HCT116 (cell line): Measurements from ENCODE around the gene ANKRD44. TPM values are rescaled to one million over a fixed set of nuclear protein-coding genes. Genes with fewer than 3 reads are reported as not detected.

Experiments used
- ATAC-seq: fragments of 200-7000 bp; cut with Tn5 transposase; 2 replicates; pipeline ENCODE4 v1.9.1; 2020; ENCODE audit warnings: mild to moderate bottlenecking, moderate library complexity
- BruUV-seq: library from RNA; stranded (reverse); fragments of 400-500 nt; replicated peaks from 2 replicates; lab custom pipeline; 2021; lab: Mats Ljungman, UMichigan
- CTCF ChIA-PET: fragments of 300-600 bp; sonication (Branson Sonifier 250); formaldehyde crosslinking; loops from one replicate; lab custom pipeline; 2021; ENCODE audit warnings: antibody characterized with exemption; lab: Charles Lee
- POLR2A ChIA-PET: fragments of 300-600, 350-600 bp; sonication (Branson Sonifier 250); formaldehyde crosslinking; loops from one replicate; lab custom pipeline; 2021; ENCODE audit warnings: antibody characterized with exemption; lab: Charles Lee
- RAD21 ChIA-PET, 2 experiments: fragments of 300-600 bp; sonication (Branson Sonifier 250); formaldehyde crosslinking; loops; one replicate each; lab custom pipeline; 2023; ENCODE audit warnings: low total read pairs in 2 of 2; ENCODE audit not compliant: uncharacterized antibody in 2 of 2, unreplicated experiment in 2 of 2, low non-redundant PET in 1 of 2; lab: Charles Lee
- DNase-seq: peaks from one replicate; pipeline ENCODE4 v3.0.0-alpha.2; 2010; ENCODE audit warnings: low read depth, low spot score
- H2AFZ ChIP-seq: fragments of 200-600 bp; shearing (Covaris generic), sonication (generic); 2 replicates; pipeline ENCODE4 v1.6.1; 2017; ENCODE audit warnings: low read depth, mixed run types, mixed read lengths, antibody characterized with exemption, low read length; ENCODE audit not compliant: poor library complexity, severe bottlenecking
- H3K27ac ChIP-seq: 2 replicates; pipeline ENCODE4 v1.5.1; 2012; ENCODE audit warnings: low read depth, low read length
- H3K27me3 ChIP-seq: fragments of 200-600 bp; sonication (generic); 2 replicates; pipeline ENCODE4 v1.6.1; 2016; ENCODE audit warnings: mixed run types, low read length, mixed read lengths; ENCODE audit not compliant: insufficient read depth
- H3K36me3 ChIP-seq, 2 experiments: fragments of 200-500 bp in 1 of 2; fragments of 200-600 bp in 1 of 2; sonication (Bioruptor generic) in 1 of 2; sonication (generic) in 1 of 2; 2 replicates each; pipeline versions ENCODE4 v1.5.1 to v1.6.1; 2014 to 2016; ENCODE audit warnings: low read length in 2 of 2, inconsistent platforms in 1 of 2, mixed read lengths in 1 of 2, mixed run types in 1 of 2; ENCODE audit not compliant: insufficient read depth in 2 of 2, control insufficient read depth in 1 of 2
- H3K4me1 ChIP-seq, 2 experiments: fragments of 200-600 bp in 1 of 2; sonication (generic) in 1 of 2; 2 replicates each; pipeline versions ENCODE4 v1.5.1 to v1.6.1; 2012 to 2017; ENCODE audit warnings: low read length in 2 of 2, inconsistent platforms in 1 of 2, mild to moderate bottlenecking in 1 of 2, mixed read lengths in 1 of 2, mixed run types in 1 of 2, moderate library complexity in 1 of 2; ENCODE audit not compliant: insufficient read depth in 2 of 2, control insufficient read depth in 1 of 2
- H3K4me2 ChIP-seq: fragments of 200-600 bp; sonication (generic); 2 replicates; pipeline ENCODE4 v1.6.1; 2017; ENCODE audit warnings: mixed run types, low read length, mixed read lengths
- H3K4me3 ChIP-seq, 2 experiments: fragments of 200-600 bp in 1 of 2; sonication (generic) in 1 of 2; replicated peaks in 1 of 2; 2 replicates each; pipeline ENCODE4 v1.5.1; 2011 to 2016; ENCODE audit warnings: low read length in 2 of 2, control low read depth in 1 of 2, low read depth in 1 of 2, mild to moderate bottlenecking in 1 of 2, mixed read lengths in 1 of 2, mixed run types in 1 of 2
- H3K79me2 ChIP-seq: fragments of 200-600 bp; sonication (generic); 2 replicates; pipeline ENCODE4 v1.6.1; 2017; ENCODE audit warnings: mild to moderate bottlenecking, mixed run types, low read length, moderate library complexity, mixed read lengths; ENCODE audit not compliant: insufficient read depth
- H3K9ac ChIP-seq: fragments of 200-600 bp; sonication (generic); 2 replicates; pipeline ENCODE4 v1.6.1; 2016; ENCODE audit warnings: low read length, mixed read lengths
- H3K9me2 ChIP-seq: fragments of 200-600 bp; sonication (generic), shearing (Covaris generic); 2 replicates; pipeline ENCODE4 v1.6.1; 2017; ENCODE audit warnings: mixed run types, mild to moderate bottlenecking, moderate library complexity; ENCODE audit not compliant: insufficient read depth
- H3K9me3 ChIP-seq, 2 experiments: fragments of 200-500 bp in 1 of 2; fragments of 200-600 bp in 1 of 2; sonication (Bioruptor generic) in 1 of 2; sonication (generic) in 1 of 2; 2 replicates each; pipeline ENCODE4 v1.6.1; 2014 to 2017; ENCODE audit warnings: low read length in 2 of 2, mixed read lengths in 2 of 2, inconsistent platforms in 1 of 2, low read depth in 1 of 2, mild to moderate bottlenecking in 1 of 2, mixed run types in 1 of 2, moderate library complexity in 1 of 2; ENCODE audit not compliant: control insufficient read depth in 1 of 2, insufficient read depth in 1 of 2
- H4K20me1 ChIP-seq: fragments of 200-600 bp; sonication (generic), shearing (Covaris generic); 2 replicates; pipeline ENCODE4 v1.6.1; 2017; ENCODE audit warnings: mixed run types, mild to moderate bottlenecking, moderate library complexity; ENCODE audit not compliant: insufficient read depth
- CEBPB ChIP-seq: IDR thresholded peaks from 2 replicates; pipeline ENCODE4 v1.6.1; 2012; ENCODE audit warnings: low read depth
- CTCF ChIP-seq, 3 experiments: fragments of 200-600 bp in 1 of 3; sonication (generic) in 1 of 3; IDR thresholded peaks in 2 of 3; conservative IDR thresholded peaks in 1 of 3; 2 replicates each; pipeline ENCODE4 v1.5.1; 2012 to 2017; ENCODE audit warnings: low read depth in 2 of 3, low read length in 2 of 3, antibody characterized with exemption in 1 of 3, borderline replicate concordance in 1 of 3, control low read depth in 1 of 3, mild to moderate bottlenecking in 1 of 3, mixed read lengths in 1 of 3, mixed run types in 1 of 3, moderate library complexity in 1 of 3; ENCODE audit not compliant: insufficient read depth in 1 of 3
- ELF1 ChIP-seq: IDR thresholded peaks from 2 replicates; pipeline ENCODE4 v1.6.1; 2012; ENCODE audit warnings: low read depth, borderline replicate concordance
- EZH2 ChIP-seq: fragments of 200-600 bp; sonication (generic); IDR thresholded peaks from 2 replicates; pipeline ENCODE4 v1.6.1; 2017; ENCODE audit warnings: antibody characterized with exemption, mixed run types
- FOSL1 ChIP-seq: IDR thresholded peaks from 2 replicates; pipeline ENCODE4 v1.6.1; 2012; ENCODE audit warnings: low read depth
- JUND ChIP-seq: IDR thresholded peaks from 2 replicates; pipeline ENCODE4 v1.6.1; 2012
- MAX ChIP-seq: IDR thresholded peaks from 2 replicates; pipeline ENCODE4 v1.6.1; 2012
- POLR2AphosphoS5 ChIP-seq: IDR thresholded peaks from 2 replicates; pipeline ENCODE4 v1.6.1; 2011; ENCODE audit warnings: mild to moderate bottlenecking, low read depth, low read length, moderate library complexity
- RAD21 ChIP-seq: IDR thresholded peaks from 2 replicates; pipeline ENCODE4 v1.6.1; 2012; ENCODE audit warnings: low read depth, mild to moderate bottlenecking
- SP1 ChIP-seq: IDR thresholded peaks from 2 replicates; pipeline ENCODE4 v1.6.1; 2012; ENCODE audit warnings: low read depth
- SRF ChIP-seq: IDR thresholded peaks from 2 replicates; pipeline ENCODE4 v1.6.1; 2012; ENCODE audit warnings: low read depth
- YY1 ChIP-seq: IDR thresholded peaks from 2 replicates; pipeline ENCODE4 v1.6.1; 2011; ENCODE audit warnings: low read length, low read depth, moderate library complexity, mild to moderate bottlenecking; ENCODE audit not compliant: insufficient replicate concordance; ENCODE audit errors: extremely low read depth
- ZBTB33 ChIP-seq: IDR thresholded peaks from 2 replicates; pipeline ENCODE4 v1.6.1; 2011; ENCODE audit warnings: mild to moderate bottlenecking, low read length, moderate library complexity; ENCODE audit not compliant: insufficient replicate concordance; ENCODE audit errors: extremely low read depth
- ZFX ChIP-seq: fragments of 450-650 bp; IDR thresholded peaks from 2 replicates; pipeline ENCODE4 v1.6.1; 2017
- ZNF274 ChIP-seq: fragments of 200-500 bp; sonication (Bioruptor generic); IDR thresholded peaks from 2 replicates; pipeline ENCODE4 v1.6.1; 2014; ENCODE audit warnings: mild to moderate bottlenecking, low read depth, low read length, inconsistent platforms
- intact Hi-C: fragments of 100-400 bp; cut with micrococcal nuclease; formaldehyde crosslinking; loops from 2 replicates; pipeline ENCODE4 v1.10.0; 2022
- total RNA-seq: library from RNA; stranded (reverse); gene quantifications from one replicate; pipeline ENCODE4 v1.2.1, GENCODE V29; 2021; ENCODE audit not compliant: unreplicated experiment

Gene ANKRD44
- total RNA-seq, 1 experiment from 2014 or later, result 2.7 TPM

- DNase-seq, result no peak
- H3K27me3 ChIP-seq, result no peaks in the 10 kb centered on the region
- no peaks in the 10 kb centered on the region for H3K79me2 ChIP-seq
- H4K20me1 ChIP-seq, result no peaks in the 10 kb centered on the region
- H3K9me3 ChIP-seq, result no peaks in the 10 kb centered on the region
- ChIA-PET POLR2A (no interaction called here), CTCF (no interaction called here), RAD21 (no interaction called here)
- TF ChIP-seq SRF (no peak), POLR2AphosphoS5 (no peak), ZBTB33 (no peak), EZH2 (no peak), CTCF (IDR thresholded peaks at IDR 0.05 in 2 of 3, conservative IDR thresholded peaks at IDR 0.05 in 1 of 3; ENCODE audit: borderline replicate concordance in 1 of 3, insufficient read depth in 1 of 3, low read depth in 2 of 3, low read length in 2 of 3) (no peak), SP1 (no peak), MAX (no peak), JUND (no peak), YY1 (no peak), CEBPB (no peak), ZNF274 (no peak), RAD21 (no peak), FOSL1 (no peak), ZFX (no peak), ELF1 (no peak)
- ATAC-seq, result no peak
- H2AFZ ChIP-seq, result no peak overlapping the region
- H3K9me2 ChIP-seq, result no peaks in the 10 kb centered on the region
- no peaks in the 10 kb centered on the region for H3K36me3 ChIP-seq
- H3K4me1 ChIP-seq, result peaks cover 0 to 14% of the 10 kb centered on the region in 2 experiments; a peak in 2 of 4 replicates
- H3K27ac ChIP-seq, result no peak overlapping the region
- no TSS peak for BruUV-seq
- H3K4me3 ChIP-seq, result no peak overlapping the region
- H3K4me2 ChIP-seq, result no peak overlapping the region
- H3K9ac ChIP-seq, result no peak overlapping the region
- intact Hi-C loops, result loop anchor here (10.0 kb wide), 1 partner anchor 307 kb away; no protein-coding TSS in a partner anchor
Measured at GRCh38 chr2:197161774-197162173, 148.8 kb downstream of the ANKRD44 start.
